Measurements from ENCODE around the gene AIG1.
A peak's percentile ranks its signal among the peaks of the same experiment; 100 is the strongest.
"Not testable (repeated sequence)": the region's sequence is repeated elsewhere in the genome, so short reads cannot be mapped to it uniquely, and the experiment has no call there.

Gene AIG1

GRCh38 chr6:143290206-143290605 is 229.5 kb downstream of the AIG1 start:
- DNase-seq: no peak

- DNase-seq: no peak
Observed at GRCh38 chr6:143293523-143293922, 232.8 kb downstream of the AIG1 start.

GRCh38 chr6:143294265-143294860 is 233.7 kb downstream of the AIG1 start:
- no peak for DNase-seq

- DNase-seq: no peak
Observed at GRCh38 chr6:143295932-143296331, 235.2 kb downstream of the AIG1 start.

GRCh38 chr6:143298071-143298470 is 237.4 kb downstream of the AIG1 start:
- no peak for DNase-seq

- DNase-seq: no peak
Observed at GRCh38 chr6:143299253-143300166, 238.8 kb downstream of the AIG1 start.

GRCh38 chr6:143301188-143301587 is 240.5 kb downstream of the AIG1 start:
- no peak for DNase-seq

GRCh38 chr6:143307760-143308159 is 247.1 kb downstream of the AIG1 start:
- DNase-seq: not testable (repeated sequence)

GRCh38 chr6:143313163-143313562 is 252.5 kb downstream of the AIG1 start:
- DNase-seq: no peak

GRCh38 chr6:143321491-143322086 is 260.9 kb downstream of the AIG1 start:
- DNase-seq: no peak

GRCh38 chr6:143322386-143322785 is 261.7 kb downstream of the AIG1 start:
- DNase-seq: no peak

- no peak for DNase-seq
Observed at GRCh38 chr6:143323729-143324470, 263.2 kb downstream of the AIG1 start.

- DNase-seq: no peak
Observed at GRCh38 chr6:143325379-143326140, 264.9 kb downstream of the AIG1 start.

- no peak for DNase-seq
Observed at GRCh38 chr6:143328876-143329275, 268.2 kb downstream of the AIG1 start.

GRCh38 chr6:143329323-143329722 is 268.6 kb downstream of the AIG1 start:
- DNase-seq: no peak

GRCh38 chr6:143331362-143331761 is 270.7 kb downstream of the AIG1 start:
- no peak for DNase-seq

GRCh38 chr6:143332153-143332845 is 271.6 kb downstream of the AIG1 start:
- no peak for DNase-seq

- no peak for DNase-seq
Observed at GRCh38 chr6:143333081-143333480, 272.4 kb downstream of the AIG1 start.

- peak; percentile 6 to 8 for DNase-seq
Observed at GRCh38 chr6:143333749-143334520, 273.2 kb downstream of the AIG1 start.

- no peak for DNase-seq
Observed at GRCh38 chr6:143335865-143336264, 275.2 kb downstream of the AIG1 start.

Data from activated CD4-positive, alpha-beta T cell treated with anti-CD3 and anti-CD28 coated beads for 4 hours (primary cell).